HCT116 (cell line): ENCODE results near the gene ZBTB20. TPM values are rescaled to one million over a fixed set of nuclear protein-coding genes. Genes with fewer than 3 reads are reported as not detected.
"Not testable (repeated sequence)": the region's sequence is repeated elsewhere in the genome, so short reads cannot be mapped to it uniquely, and the experiment has no call there.

ENCODE experiments used
- ATAC-seq: fragments of 200-7000 bp; cut with Tn5 transposase; 2 replicates; pipeline ENCODE4 v1.9.1; 2020; ENCODE audit warnings: mild to moderate bottlenecking, moderate library complexity
- BruUV-seq: library from RNA; stranded (reverse); fragments of 400-500 nt; replicated peaks from 2 replicates; lab custom pipeline; 2021; lab: Mats Ljungman, UMichigan
- CTCF ChIA-PET: fragments of 300-600 bp; sonication (Branson Sonifier 250); formaldehyde crosslinking; loops from one replicate; lab custom pipeline; 2021; ENCODE audit warnings: antibody characterized with exemption; lab: Charles Lee
- POLR2A ChIA-PET: fragments of 300-600, 350-600 bp; sonication (Branson Sonifier 250); formaldehyde crosslinking; loops from one replicate; lab custom pipeline; 2021; ENCODE audit warnings: antibody characterized with exemption; lab: Charles Lee
- RAD21 ChIA-PET, 2 experiments: fragments of 300-600 bp; sonication (Branson Sonifier 250); formaldehyde crosslinking; loops; one replicate each; lab custom pipeline; 2023; ENCODE audit warnings: low total read pairs in 2 of 2; ENCODE audit not compliant: uncharacterized antibody in 2 of 2, unreplicated experiment in 2 of 2, low non-redundant PET in 1 of 2; lab: Charles Lee
- DNase-seq: peaks from one replicate; pipeline ENCODE4 v3.0.0-alpha.2; 2010; ENCODE audit warnings: low read depth, low spot score
- H2AFZ ChIP-seq: fragments of 200-600 bp; shearing (Covaris generic), sonication (generic); 2 replicates; pipeline ENCODE4 v1.6.1; 2017; ENCODE audit warnings: low read depth, mixed run types, mixed read lengths, antibody characterized with exemption, low read length; ENCODE audit not compliant: poor library complexity, severe bottlenecking
- H3K27ac ChIP-seq: 2 replicates; pipeline ENCODE4 v1.5.1; 2012; ENCODE audit warnings: low read depth, low read length
- H3K27me3 ChIP-seq: fragments of 200-600 bp; sonication (generic); 2 replicates; pipeline ENCODE4 v1.6.1; 2016; ENCODE audit warnings: mixed run types, low read length, mixed read lengths; ENCODE audit not compliant: insufficient read depth
- H3K36me3 ChIP-seq, 2 experiments: fragments of 200-500 bp in 1 of 2; fragments of 200-600 bp in 1 of 2; sonication (Bioruptor generic) in 1 of 2; sonication (generic) in 1 of 2; 2 replicates each; pipeline versions ENCODE4 v1.5.1 to v1.6.1; 2014 to 2016; ENCODE audit warnings: low read length in 2 of 2, inconsistent platforms in 1 of 2, mixed read lengths in 1 of 2, mixed run types in 1 of 2; ENCODE audit not compliant: insufficient read depth in 2 of 2, control insufficient read depth in 1 of 2
- H3K4me1 ChIP-seq, 2 experiments: fragments of 200-600 bp in 1 of 2; sonication (generic) in 1 of 2; 2 replicates each; pipeline versions ENCODE4 v1.5.1 to v1.6.1; 2012 to 2017; ENCODE audit warnings: low read length in 2 of 2, inconsistent platforms in 1 of 2, mild to moderate bottlenecking in 1 of 2, mixed read lengths in 1 of 2, mixed run types in 1 of 2, moderate library complexity in 1 of 2; ENCODE audit not compliant: insufficient read depth in 2 of 2, control insufficient read depth in 1 of 2
- H3K4me2 ChIP-seq: fragments of 200-600 bp; sonication (generic); 2 replicates; pipeline ENCODE4 v1.6.1; 2017; ENCODE audit warnings: mixed run types, low read length, mixed read lengths
- H3K4me3 ChIP-seq, 2 experiments: fragments of 200-600 bp in 1 of 2; sonication (generic) in 1 of 2; replicated peaks in 1 of 2; 2 replicates each; pipeline ENCODE4 v1.5.1; 2011 to 2016; ENCODE audit warnings: low read length in 2 of 2, control low read depth in 1 of 2, low read depth in 1 of 2, mild to moderate bottlenecking in 1 of 2, mixed read lengths in 1 of 2, mixed run types in 1 of 2
- H3K79me2 ChIP-seq: fragments of 200-600 bp; sonication (generic); 2 replicates; pipeline ENCODE4 v1.6.1; 2017; ENCODE audit warnings: mild to moderate bottlenecking, mixed run types, low read length, moderate library complexity, mixed read lengths; ENCODE audit not compliant: insufficient read depth
- H3K9ac ChIP-seq: fragments of 200-600 bp; sonication (generic); 2 replicates; pipeline ENCODE4 v1.6.1; 2016; ENCODE audit warnings: low read length, mixed read lengths
- H3K9me2 ChIP-seq: fragments of 200-600 bp; sonication (generic), shearing (Covaris generic); 2 replicates; pipeline ENCODE4 v1.6.1; 2017; ENCODE audit warnings: mixed run types, mild to moderate bottlenecking, moderate library complexity; ENCODE audit not compliant: insufficient read depth
- H3K9me3 ChIP-seq, 2 experiments: fragments of 200-500 bp in 1 of 2; fragments of 200-600 bp in 1 of 2; sonication (Bioruptor generic) in 1 of 2; sonication (generic) in 1 of 2; 2 replicates each; pipeline ENCODE4 v1.6.1; 2014 to 2017; ENCODE audit warnings: low read length in 2 of 2, mixed read lengths in 2 of 2, inconsistent platforms in 1 of 2, low read depth in 1 of 2, mild to moderate bottlenecking in 1 of 2, mixed run types in 1 of 2, moderate library complexity in 1 of 2; ENCODE audit not compliant: control insufficient read depth in 1 of 2, insufficient read depth in 1 of 2
- H4K20me1 ChIP-seq: fragments of 200-600 bp; sonication (generic), shearing (Covaris generic); 2 replicates; pipeline ENCODE4 v1.6.1; 2017; ENCODE audit warnings: mixed run types, mild to moderate bottlenecking, moderate library complexity; ENCODE audit not compliant: insufficient read depth
- ZBTB33 ChIP-seq: IDR thresholded peaks from 2 replicates; pipeline ENCODE4 v1.6.1; 2011; ENCODE audit warnings: mild to moderate bottlenecking, low read length, moderate library complexity; ENCODE audit not compliant: insufficient replicate concordance; ENCODE audit errors: extremely low read depth
- intact Hi-C: fragments of 100-400 bp; cut with micrococcal nuclease; formaldehyde crosslinking; loops from 2 replicates; pipeline ENCODE4 v1.10.0; 2022
- total RNA-seq: library from RNA; stranded (reverse); gene quantifications from one replicate; pipeline ENCODE4 v1.2.1, GENCODE V29; 2021; ENCODE audit not compliant: unreplicated experiment

ZBTB20 gene
- total RNA-seq, 1 experiment from 2014 or later, result 42.1 TPM

GRCh38 chr3:115110830-115111229, 36.3 kb downstream of the ZBTB20 start:
- CTCF ChIA-PET, result no interaction called here
- TF ChIP-seq ZBTB33, result no peak
- no peaks in the 10 kb centered on the region for H3K27me3 ChIP-seq
- H3K4me1 ChIP-seq, result no peaks in the 10 kb centered on the region
- H3K4me3 ChIP-seq, result no peak overlapping the region
- intact Hi-C loops, result no loop called here
- H3K9me2 ChIP-seq, result 0 out of 2 replicates have a peak, but pooled peaks cover 4% of the 10 kb centered on the region
- POLR2A ChIA-PET, result no interaction called here
- RAD21 ChIA-PET, result no interaction called here
- ATAC-seq, result no peak
- no peaks in the 10 kb centered on the region for H4K20me1 ChIP-seq
- BruUV-seq, result no TSS peak
- no peak overlapping the region for H3K27ac ChIP-seq
- no peak overlapping the region for H2AFZ ChIP-seq
- H3K36me3 ChIP-seq, result no peaks in the 10 kb centered on the region
- no peaks in the 10 kb centered on the region for H3K9me3 ChIP-seq
- no peaks in the 10 kb centered on the region for H3K79me2 ChIP-seq
- no peak overlapping the region for H3K9ac ChIP-seq
- no peak overlapping the region for H3K4me2 ChIP-seq
- DNase-seq, result no peak

GRCh38 chr3:115110066-115110465, 37.0 kb downstream of the ZBTB20 start:
- ATAC-seq, H3K4me1 ChIP-seq, H3K4me3 ChIP-seq, H3K27me3 ChIP-seq, H3K79me2 ChIP-seq, H3K27ac ChIP-seq, RAD21 ChIA-PET, H4K20me1 ChIP-seq, H3K9me3 ChIP-seq, H3K36me3 ChIP-seq, H3K4me2 ChIP-seq, H3K9ac ChIP-seq, H3K9me2 ChIP-seq, CTCF ChIA-PET, H2AFZ ChIP-seq, DNase-seq, BruUV-seq, POLR2A ChIA-PET, intact Hi-C loops: not testable (repeated sequence)
